Skin of body (tissue), 2 donors: ENCODE results near the gene OR6X1. TPM values are rescaled to one million over a fixed set of nuclear protein-coding genes. Genes with fewer than 3 reads are reported as not detected.
A peak's percentile ranks its signal among the peaks of the same experiment; 100 is the strongest.
"Not testable (repeated sequence)": the region's sequence is repeated elsewhere in the genome, so short reads cannot be mapped to it uniquely, and the experiment has no call there.

Source experiments
- DNase-seq: peaks from one replicate; lab custom pipeline; 2025; lab: John Stamatoyannopoulos, UW
- total RNA-seq: library from RNA; depleted of rRNA; stranded (reverse); fragments of >200 nt; gene quantifications from one replicate; pipeline ENCODE4 v1.2.3, GENCODE V29; 2014

OR6X1 gene
- total RNA-seq, 1 donor from 2014 or later: not detected

GRCh38 chr11:123755344-123755743 is 1.0 kb upstream of the OR6X1 start:
- DNase-seq: no peak

GRCh38 chr11:123753110-123753509 is 1.2 kb downstream of the OR6X1 start:
- no peak for DNase-seq

DNA sequence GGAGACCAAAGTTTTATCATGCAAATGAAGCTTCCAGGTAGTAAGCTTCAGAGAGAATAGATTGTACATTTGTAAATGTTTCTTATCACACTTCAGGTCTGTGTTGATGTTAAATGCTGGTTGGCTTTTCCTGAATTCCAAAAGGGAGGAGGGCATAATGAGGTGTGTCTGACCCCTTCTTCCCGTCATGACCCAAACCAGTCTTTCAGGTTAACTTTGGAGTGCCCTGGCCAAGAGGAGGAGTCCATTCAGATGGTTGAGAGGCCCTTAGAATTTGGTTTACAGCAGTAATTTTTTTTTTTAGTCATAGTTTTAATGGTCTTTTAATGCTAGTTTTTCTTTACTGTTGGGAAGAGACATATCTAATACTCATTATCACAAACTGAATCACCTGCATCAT is 2.5 kb downstream of the OR6X1 start:
- no peak for DNase-seq

DNA sequence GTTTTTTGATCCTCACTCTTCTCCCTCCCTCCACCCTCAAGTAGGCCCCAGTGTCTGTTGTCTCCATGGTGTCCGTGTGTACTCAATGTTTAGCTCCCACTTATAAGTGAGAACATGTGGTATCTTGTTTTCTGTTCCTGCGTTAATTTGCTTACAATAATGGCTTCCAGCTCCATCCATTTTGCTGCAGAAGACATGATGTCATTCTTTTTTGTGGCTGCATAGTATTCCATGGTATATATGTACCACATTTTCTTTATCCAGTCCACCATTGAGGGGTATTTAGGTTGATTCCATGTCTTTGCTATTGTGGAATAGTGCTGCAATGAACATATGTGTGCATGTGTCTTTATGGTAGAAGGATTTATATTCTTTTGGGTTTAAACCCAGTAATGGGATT is 6.0 kb downstream of the OR6X1 start:
- DNase-seq: not testable (repeated sequence)

- DNase-seq: no peak
Observed at GRCh38 chr11:123745764-123746451, 8.4 kb downstream of the OR6X1 start.

- no peak for DNase-seq
Observed at GRCh38 chr11:123742724-123743120, 11.6 kb downstream of the OR6X1 start.

GRCh38 chr11:123742031-123742723 is 12.1 kb downstream of the OR6X1 start:
- DNase-seq: no peak

GRCh38 chr11:123741159-123742030 is 12.9 kb downstream of the OR6X1 start, which contains the start of gene ZNF202:
Gene ZNF202, minus strand, starts transcription at chr11:123741660. Its CDS starts 10,772 bp downstream, at chr11:123730888.
- DNase-seq: peak; percentile 88

DNA sequence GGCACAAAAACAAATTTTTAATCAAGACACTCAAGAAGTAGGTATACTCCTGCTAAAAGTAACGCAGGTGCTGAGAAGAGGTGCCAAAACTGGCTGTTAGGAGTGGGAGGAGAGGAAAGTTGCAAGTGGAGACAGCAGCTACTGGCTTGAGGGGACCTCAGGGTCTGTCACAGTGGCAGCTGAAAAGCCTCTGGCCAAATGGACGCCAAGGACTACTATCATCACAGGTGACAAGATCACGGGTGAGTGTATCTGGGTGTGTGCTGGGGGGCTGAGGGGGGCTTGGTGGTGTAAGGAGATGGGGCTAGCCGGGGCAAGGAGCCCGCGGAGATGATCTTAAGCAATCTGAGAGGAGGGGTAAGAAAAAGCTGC is 13.5 kb downstream of the OR6X1 start:
- DNase-seq: no peak

DNA sequence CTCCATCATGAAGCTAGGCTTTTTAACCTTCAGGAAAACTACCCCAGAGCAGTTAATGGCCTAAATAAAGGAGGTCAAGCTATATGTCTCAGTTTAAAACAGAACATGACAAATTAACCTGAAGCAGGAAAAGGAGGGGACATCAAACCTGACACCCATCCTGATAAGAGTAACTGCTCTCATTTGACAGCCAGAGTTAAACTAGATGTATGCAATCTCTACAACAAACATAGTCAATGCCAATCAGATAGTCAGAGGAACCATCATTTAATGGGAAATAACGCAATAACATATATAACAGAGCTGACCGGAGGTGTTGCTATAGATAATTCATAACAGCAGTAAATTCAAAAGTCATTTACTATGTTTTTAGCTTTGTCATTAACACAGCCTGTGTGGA is 15.9 kb downstream of the OR6X1 start:
- DNase-seq: no peak

DNA sequence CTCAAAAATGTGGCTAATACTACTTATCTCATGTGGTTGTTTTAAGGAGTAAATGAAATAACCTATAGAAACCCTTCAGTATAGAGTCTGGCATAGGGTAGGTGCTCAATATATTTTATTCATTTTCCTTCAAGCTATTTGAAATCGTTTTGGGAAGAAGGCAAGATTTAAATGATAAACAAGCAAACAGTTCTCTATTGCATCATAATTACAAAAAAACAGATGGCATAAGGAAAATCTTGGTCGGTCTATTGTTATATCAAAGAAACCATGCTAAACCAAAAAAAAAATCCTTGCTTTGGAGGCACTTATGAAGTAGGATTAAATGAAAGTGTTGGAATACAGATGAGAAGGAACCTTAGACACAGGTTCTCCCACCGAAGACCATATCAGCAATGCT is 17.5 kb downstream of the OR6X1 start:
- DNase-seq: no peak

- DNase-seq: no peak
Observed at GRCh38 chr11:123729602-123730001, 24.7 kb downstream of the OR6X1 start.

DNA sequence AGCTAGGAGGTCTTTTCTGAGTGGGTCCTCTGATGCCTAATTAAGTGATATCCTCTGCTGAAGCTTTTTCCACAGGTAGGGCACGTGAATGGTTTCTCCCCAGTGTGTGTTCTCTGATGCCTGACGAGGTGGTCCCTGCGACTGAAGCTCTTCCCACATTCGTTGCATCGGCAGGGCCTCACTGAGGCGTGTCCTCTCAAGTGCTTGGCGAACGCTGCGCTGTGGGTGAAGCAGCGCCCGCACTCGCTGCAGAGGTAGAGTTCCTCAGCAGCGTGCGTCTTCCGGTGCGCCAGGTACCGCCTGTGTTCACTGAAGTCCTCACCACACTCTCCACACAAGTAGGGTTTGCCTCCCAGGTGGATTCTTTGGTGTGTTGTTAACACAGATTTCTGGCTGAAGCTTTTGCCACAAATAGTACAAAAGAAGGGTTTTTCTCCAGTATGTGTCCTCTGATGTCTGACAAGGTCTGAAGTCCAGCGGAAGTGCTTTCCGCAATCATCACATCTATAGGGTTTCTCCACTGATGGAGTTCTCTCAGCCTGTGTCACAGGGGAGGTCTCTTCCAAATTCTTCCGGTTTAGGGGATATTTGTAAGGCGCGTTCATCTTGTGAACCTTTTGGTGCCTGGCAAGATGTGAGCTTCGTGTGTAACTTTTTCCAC is 28.2 kb downstream of the OR6X1 start:
- no peak for DNase-seq

- DNase-seq: no peak
Observed at GRCh38 chr11:123719452-123719851, 34.9 kb downstream of the OR6X1 start.

GRCh38 chr11:123718469-123718868 is 35.8 kb downstream of the OR6X1 start:
- no peak for DNase-seq

- no peak for DNase-seq
Observed at GRCh38 chr11:123718063-123718462, 36.3 kb downstream of the OR6X1 start.

DNA sequence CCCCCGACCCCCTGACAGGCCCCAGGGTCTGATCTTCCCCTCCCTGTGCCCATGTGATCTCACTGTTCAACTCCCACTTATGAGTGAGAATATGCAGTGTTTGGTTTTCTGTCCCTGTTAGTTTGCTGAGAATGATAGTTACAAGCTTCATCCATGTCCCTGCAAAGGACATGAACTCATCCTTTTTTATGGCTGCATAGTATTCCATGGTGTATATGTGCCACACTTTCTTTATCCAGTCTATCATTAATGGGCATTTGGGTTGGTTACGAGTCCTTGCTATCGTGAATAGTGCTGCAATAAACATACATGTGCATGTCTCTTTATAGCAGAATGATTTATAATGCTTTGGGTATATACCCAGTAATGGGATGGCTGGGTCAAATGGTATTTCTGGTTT is 41.7 kb downstream of the OR6X1 start:
- not testable (repeated sequence) for DNase-seq

DNA sequence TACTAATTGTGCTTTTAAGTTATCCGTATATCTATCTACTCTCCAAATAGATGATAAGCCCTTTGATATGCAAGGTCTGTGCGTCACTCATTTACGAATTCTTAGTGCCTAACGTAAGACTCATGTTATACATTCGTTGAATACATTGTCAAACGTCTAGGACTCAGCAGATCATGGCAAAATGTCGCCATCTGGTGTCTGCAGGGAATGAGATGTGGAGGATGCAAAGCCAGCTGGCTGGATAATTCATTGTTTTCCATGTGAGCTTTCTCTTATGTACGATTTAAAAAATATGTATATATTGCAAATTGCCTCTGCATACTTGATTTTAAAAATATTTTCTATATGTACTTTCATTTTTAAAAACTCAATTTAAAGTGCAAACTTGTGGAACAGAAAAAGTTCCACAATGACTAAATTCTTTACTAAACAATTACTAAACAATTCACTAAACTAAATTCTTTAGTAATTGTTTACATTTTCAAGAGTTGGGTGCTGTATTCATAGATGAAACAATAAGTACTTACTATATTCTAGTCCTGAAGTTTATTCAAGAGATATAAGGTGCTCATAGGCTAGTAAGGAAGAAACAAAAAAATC is 46.6 kb downstream of the OR6X1 start:
- DNase-seq: peak; percentile 66

DNA sequence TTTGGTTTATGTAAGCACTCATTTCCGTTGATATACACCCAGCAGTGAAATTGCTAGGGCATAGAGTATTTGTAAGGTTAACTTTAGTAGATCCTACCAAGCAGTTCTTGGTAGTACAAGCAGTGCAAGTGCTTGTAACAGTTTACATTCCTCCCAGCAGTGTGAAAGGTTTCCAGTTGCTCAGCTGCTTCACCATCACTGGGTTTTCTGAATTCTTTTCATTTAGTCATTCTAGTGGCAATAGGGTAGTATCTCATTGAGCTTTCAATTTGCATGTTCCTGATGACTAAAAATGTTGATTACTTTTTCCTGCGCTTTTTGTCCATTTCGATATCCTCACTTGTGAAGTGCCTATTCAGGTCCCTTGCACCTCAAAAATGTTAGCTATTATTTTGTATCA is 47.1 kb downstream of the OR6X1 start:
- DNase-seq: no peak

DNA sequence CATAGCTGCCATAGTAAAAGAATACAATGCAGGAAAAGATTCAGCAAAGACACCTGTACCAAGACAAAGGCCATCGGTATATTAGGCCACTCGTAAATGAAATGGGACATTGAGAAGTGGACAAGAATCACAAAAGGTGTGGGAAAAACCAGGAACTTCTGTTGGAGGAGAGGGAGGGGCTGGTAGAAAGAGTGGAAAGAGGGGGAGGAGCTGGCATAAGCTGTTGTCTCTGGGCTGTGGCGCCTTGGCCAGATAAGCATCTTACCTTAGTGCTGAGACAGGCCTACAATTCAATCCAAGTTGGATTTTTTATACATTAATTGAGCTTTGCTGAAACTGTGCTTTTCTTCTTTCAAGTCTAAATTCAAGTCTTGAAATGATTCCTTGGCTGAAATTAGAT is 50.0 kb downstream of the OR6X1 start:
- no peak for DNase-seq
